Measurements from ENCODE around the gene MSX1. TPM values are rescaled to one million over a fixed set of nuclear protein-coding genes. Genes with fewer than 3 reads are reported as not detected.

MSX1 gene
- total and polyA plus RNA-seq, 2 donors (not counting 3 experiments of a cell fraction or from before 2014, with no cell fraction given): 5.0 to 6.2 TPM

DNA sequence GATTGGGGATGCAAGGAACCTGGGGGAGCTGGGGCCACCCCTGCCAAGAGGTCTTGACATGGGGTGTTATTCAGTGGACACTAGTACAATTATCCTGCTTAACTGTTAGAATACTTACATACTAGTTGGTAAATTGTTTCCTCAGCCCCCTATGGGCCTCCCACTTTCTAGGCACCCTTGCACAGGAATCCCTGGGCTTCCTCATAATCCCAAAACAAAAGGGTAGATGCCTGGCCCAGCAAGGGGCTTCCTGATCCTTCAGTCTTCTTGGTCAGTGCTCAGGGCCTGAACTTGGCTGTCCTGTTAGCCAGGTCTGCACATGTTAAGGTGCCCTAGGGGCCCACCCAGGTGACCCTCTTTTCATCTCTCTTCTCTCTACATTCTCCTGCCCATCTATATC is 48.7 kb upstream of the MSX1 start:
- intact Hi-C loops (cut with micrococcal nuclease): no loop called here
- H3K4me2 ChIP-seq (ENCODE audit: insufficient read depth, low read length): no peak overlapping the region
- CTCF ChIA-PET: no interaction called here
- FAIRE-seq (no peak), DNase-seq (ENCODE audit: low read depth, low spot score) (no peak)
- no peak overlapping the region for H3K27ac ChIP-seq (ENCODE audit: insufficient read depth, low read depth, low read length)
- no peaks in the 10 kb centered on the region for H3K27me3 ChIP-seq (ENCODE audit: control insufficient read depth in 2 of 2, insufficient read depth in 2 of 2, low read length in 2 of 2)
- no peaks in the 10 kb centered on the region for H3K9me1 ChIP-seq (replicated peaks; ENCODE audit: control insufficient read depth, extremely low read depth, insufficient read depth, low read length)
- H3K9ac ChIP-seq (replicated peaks; ENCODE audit: extremely low read depth, insufficient read depth, low read length): no peak overlapping the region
- H3K4me3 ChIP-seq (replicated peaks in 1 of 3; ENCODE audit: insufficient read depth in 1 of 3, low read depth in 1 of 3, low read length in 3 of 3): no peak overlapping the region
- no peak overlapping the region for H2AFZ ChIP-seq (ENCODE audit: low read depth, low read length)
- H3K36me3 ChIP-seq (ENCODE audit: control insufficient read depth in 2 of 2, extremely low read depth in 1 of 2, insufficient read depth in 2 of 2, low read length in 2 of 2): no peaks in the 10 kb centered on the region
- TF ChIP-seq, protein P1, sequence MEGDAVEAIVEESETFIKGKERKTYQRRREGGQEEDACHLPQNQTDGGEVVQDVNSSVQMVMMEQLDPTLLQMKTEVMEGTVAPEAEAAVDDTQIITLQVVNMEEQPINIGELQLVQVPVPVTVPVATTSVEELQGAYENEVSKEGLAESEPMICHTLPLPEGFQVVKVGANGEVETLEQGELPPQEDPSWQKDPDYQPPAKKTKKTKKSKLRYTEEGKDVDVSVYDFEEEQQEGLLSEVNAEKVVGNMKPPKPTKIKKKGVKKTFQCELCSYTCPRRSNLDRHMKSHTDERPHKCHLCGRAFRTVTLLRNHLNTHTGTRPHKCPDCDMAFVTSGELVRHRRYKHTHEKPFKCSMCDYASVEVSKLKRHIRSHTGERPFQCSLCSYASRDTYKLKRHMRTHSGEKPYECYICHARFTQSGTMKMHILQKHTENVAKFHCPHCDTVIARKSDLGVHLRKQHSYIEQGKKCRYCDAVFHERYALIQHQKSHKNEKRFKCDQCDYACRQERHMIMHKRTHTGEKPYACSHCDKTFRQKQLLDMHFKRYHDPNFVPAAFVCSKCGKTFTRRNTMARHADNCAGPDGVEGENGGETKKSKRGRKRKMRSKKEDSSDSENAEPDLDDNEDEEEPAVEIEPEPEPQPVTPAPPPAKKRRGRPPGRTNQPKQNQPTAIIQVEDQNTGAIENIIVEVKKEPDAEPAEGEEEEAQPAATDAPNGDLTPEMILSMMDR (IDR thresholded peaks at IDR 0.05; ENCODE audit: extremely low read depth in 1 of 2, insufficient read depth in 1 of 2, low read depth in 1 of 2, low read length in 2 of 2): no peak
- TF ChIP-seq JUN (IDR thresholded peaks at IDR 0.05; ENCODE audit: borderline replicate concordance, insufficient read depth, insufficient read length, low read depth) (no peak), MYC (IDR thresholded peaks at IDR 0.05; ENCODE audit: low read depth, low read length) (no peak), MAX (IDR thresholded peaks at IDR 0.05; ENCODE audit: insufficient read depth, insufficient read length) (no peak), EZH2 (IDR thresholded peaks at IDR 0.05; ENCODE audit: borderline replicate concordance, low read depth, low read length, severe bottlenecking) (no peak), POLR2AphosphoS5 (IDR thresholded peaks at IDR 0.05; ENCODE audit: insufficient read depth, low read depth, low read length) (no peak), GATA2 (IDR thresholded peaks at IDR 0.05; ENCODE audit: insufficient read depth, insufficient read length, low read depth, low read length) (no peak)
- POLR2A ChIA-PET: no interaction called here
- H3K4me1 ChIP-seq (ENCODE audit: control insufficient read depth, extremely low read depth, insufficient read depth, low read length): no peaks in the 10 kb centered on the region
- no peaks in the 10 kb centered on the region for H4K20me1 ChIP-seq (replicated peaks; ENCODE audit: control insufficient read depth, extremely low read depth, insufficient read depth, low read length)
- BruUV-seq (replicated peaks): no TSS peak
- no peaks in the 10 kb centered on the region for H3K9me3 ChIP-seq (replicated peaks; ENCODE audit: control insufficient read depth, insufficient read depth, low read length)
- H3K79me2 ChIP-seq (ENCODE audit: control insufficient read depth, insufficient read depth, low read length): no peaks in the 10 kb centered on the region
- dilution Hi-C loops (cut with MboI; ENCODE audit: extremely low pct_ligation_motif_present, low sequenced_read_pairs): no loop called here
